Stimulated activated CD4-positive, alpha-beta T cell treated with anti-CD3 and anti-CD28 coated beads, Interleukin-12 subunit alpha, Interleukin-12 subunit beta, amount 100 ng/mL, for 48 hours (primary cell): ENCODE data around the gene MEIG1.
"Not testable (repeated sequence)": the region's sequence is repeated elsewhere in the genome, so short reads cannot be mapped to it uniquely, and the experiment has no call there.

Experiments
- DNase-seq, 3 donors: peaks; one replicate each; pipeline ENCODE4 v3.0.0-alpha.2; 2020; ENCODE audit warnings: low read depth in 2 of 3, low spot score in 1 of 3

Gene MEIG1

GRCh38 chr10:14954001-14954770 lies 5.0 kb upstream of the MEIG1 start, which contains the start of gene DCLRE1C:
DCLRE1C (minus strand) TSS chr10:14954096; CDS start chr10:14954010, 86 bp downstream.
- peak; percentile 76 to 82 (median 81) for DNase-seq

DNA sequence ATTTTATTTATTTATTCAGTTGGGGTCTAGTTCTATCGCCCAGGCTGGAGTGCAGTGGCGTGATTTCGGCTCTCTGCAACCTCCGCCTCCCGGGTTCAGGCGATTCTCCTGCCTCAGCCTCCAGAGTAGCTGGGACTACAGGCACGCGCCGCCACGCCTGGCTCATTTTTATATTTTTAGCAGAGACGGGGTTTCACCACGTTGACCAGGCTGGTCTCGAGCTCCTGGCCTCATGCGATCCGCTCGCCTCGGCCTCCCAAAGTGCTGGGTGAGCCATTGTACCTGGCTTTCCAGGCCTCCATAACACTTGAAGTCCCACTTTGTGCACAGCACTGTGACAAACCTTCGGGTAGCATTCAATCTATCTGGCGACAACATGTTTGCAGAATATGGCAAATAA lies 4.3 kb upstream of the MEIG1 start:
- no peak for DNase-seq

DNA sequence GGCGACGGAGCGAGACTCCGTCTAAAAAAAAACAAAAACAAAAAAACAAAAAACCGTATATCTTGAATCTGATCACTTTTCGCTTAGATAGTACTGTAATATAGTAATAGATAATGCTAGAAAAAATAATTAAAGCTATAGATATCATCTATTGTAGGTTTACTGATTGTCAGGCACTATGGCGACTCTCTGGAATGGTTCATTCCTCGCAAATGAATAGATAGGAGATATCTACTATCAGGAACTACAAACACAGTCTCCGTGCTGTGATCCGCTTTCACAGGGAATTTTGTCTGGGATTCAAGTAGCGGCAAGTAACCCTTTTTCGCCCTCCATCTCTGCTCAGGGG lies 342 bp upstream of the MEIG1 start:
- DNase-seq = no peak

- no peak for DNase-seq
These were observed 8.7 kb downstream of the MEIG1 start for GRCh38 chr10:14967897-14968296.

- DNase-seq = peak in 2 of 3 donors; percentile 30 to 41
These were observed 12.8 kb downstream of the MEIG1 start for GRCh38 chr10:14971867-14972448.

GRCh38 chr10:14974153-14974998 lies 15.2 kb downstream of the MEIG1 start:
- not testable (repeated sequence) for DNase-seq

DNA sequence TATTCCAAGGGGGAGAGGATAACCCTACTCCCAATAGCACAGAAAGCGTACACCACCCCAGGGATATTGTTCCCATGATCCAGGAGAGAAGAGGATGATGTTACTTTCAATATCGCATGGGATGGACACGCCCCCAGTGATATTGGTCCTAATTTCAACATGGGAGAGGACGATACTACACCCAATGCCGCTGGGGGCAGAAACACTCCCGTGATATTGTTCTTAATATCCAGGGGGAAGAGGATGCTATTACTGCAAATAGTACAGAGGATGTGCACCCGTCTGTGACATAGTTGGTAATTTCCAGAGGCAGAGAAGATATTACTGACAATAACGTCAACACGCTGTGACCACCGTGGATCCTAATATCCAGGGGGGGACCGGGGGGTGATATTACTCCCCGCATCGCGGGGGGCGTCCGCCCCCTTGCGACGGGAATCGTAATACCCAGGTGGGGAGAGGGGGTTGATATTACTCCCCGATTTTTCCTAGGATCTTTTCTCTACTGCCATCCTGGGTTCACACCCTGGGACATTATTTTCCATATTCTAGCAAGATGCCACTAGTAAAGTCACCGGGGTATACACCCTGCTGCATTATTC lies 16.6 kb downstream of the MEIG1 start:
- no peak for DNase-seq

GRCh38 chr10:14982744-14983143 lies 23.6 kb downstream of the MEIG1 start:
- no peak for DNase-seq

DNA sequence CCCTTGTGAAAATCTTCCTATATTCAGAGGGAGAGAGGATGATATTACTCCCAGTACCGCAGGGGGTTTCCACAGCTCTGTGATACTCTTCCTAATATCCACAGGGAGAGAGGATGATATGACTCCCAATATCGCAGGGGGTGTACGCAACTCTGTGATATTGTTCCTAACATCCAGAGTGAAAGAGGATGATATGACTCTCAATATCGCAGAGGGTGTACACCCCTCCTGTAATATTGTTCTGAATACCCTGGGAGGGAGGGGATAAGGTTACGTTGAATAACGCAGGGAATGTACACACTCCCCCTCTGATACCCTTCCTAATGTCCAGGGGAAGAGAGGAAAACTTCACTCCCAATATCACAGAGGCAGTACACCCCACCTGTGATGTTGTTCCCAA lies 30.4 kb downstream of the MEIG1 start:
- not testable (repeated sequence) for DNase-seq

- DNase-seq = peak; percentile 40 to 60 (median 41)
These were observed 32.0 kb downstream of the MEIG1 start for GRCh38 chr10:14991035-14991749.

- not testable (repeated sequence) for DNase-seq
These were observed 33.1 kb downstream of the MEIG1 start for GRCh38 chr10:14992336-14992735.

- DNase-seq = not testable (repeated sequence)
These were observed 34.6 kb downstream of the MEIG1 start for GRCh38 chr10:14993500-14994455.

- no peak for DNase-seq
These were observed 36.9 kb downstream of the MEIG1 start for GRCh38 chr10:14995964-14996565.

DNA sequence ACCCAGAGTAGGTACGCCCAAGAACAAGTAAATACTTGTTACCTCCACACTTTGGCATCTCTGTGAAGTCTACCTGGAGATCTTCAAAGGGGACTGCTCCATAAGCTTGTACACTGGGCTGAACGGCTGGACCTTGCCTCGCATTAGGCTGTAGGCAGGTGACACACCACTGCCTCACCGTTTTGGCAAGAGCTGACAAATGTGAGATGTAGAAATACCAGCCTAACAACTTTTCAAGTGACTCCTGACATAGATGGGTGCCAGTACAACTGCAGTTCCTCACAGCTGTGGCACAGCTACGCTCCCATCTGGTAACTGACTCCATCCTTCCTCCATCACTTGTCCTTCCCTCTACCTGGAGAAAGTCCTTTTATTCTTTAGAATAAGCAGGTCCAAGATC lies 54.3 kb downstream of the MEIG1 start:
- not testable (repeated sequence) for DNase-seq

- DNase-seq = no peak
These were observed 56.3 kb downstream of the MEIG1 start for GRCh38 chr10:15015451-15015850.

DNA sequence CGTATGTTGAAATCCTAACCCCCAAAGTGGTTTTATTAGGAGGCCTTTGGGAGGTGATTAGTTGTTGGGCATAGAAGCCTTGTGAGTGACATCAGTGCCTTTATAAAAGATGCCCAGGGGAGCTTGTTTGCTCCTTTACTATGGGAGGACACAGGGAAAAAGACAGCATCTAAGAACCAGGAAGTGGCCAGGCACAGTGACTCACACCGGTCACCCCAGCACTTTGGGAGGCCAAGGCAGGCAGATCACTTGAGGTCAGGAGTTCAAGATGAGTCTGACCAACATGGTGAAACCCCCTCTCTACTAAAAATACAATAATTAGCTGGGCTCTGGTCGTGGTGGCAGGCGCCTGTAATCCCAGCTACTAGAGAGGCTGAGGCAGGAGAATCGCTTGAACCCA lies 61.8 kb downstream of the MEIG1 start:
- not testable (repeated sequence) for DNase-seq
